Spinal cord (tissue), 10 donors: ENCODE measurements around the gene PIGC. TPM values are rescaled to one million over a fixed set of nuclear protein-coding genes. Genes with fewer than 3 reads are reported as not detected.

ENCODE experiments used
- DNase-seq, 6 donors: peaks; one replicate each; pipeline versions ENCODE4 v3.0.0 to v3.0.0-alpha.2; 2013 to 2015; ENCODE audit warnings: low spot score in 6 of 6, low read depth in 4 of 6
- H3K27ac ChIP-seq: one replicate; pipeline ENCODE4 v1.5.1; 2013; ENCODE audit warnings: low read depth, low read length, control low read depth
- H3K27me3 ChIP-seq: one replicate; pipeline ENCODE4 v1.6.1; 2013; ENCODE audit warnings: low read length; ENCODE audit not compliant: control insufficient read depth, insufficient read depth
- H3K36me3 ChIP-seq: one replicate; pipeline ENCODE4 v1.6.1; 2013; ENCODE audit warnings: low read length; ENCODE audit not compliant: control insufficient read depth, insufficient read depth
- H3K4me1 ChIP-seq: one replicate; pipeline ENCODE4 v1.6.1; 2013; ENCODE audit warnings: low read length; ENCODE audit not compliant: control insufficient read depth, insufficient read depth
- H3K4me3 ChIP-seq: one replicate; pipeline ENCODE4 v1.5.1; 2013; ENCODE audit warnings: low read depth, low read length, control low read depth
- H3K9me3 ChIP-seq: one replicate; pipeline ENCODE4 v1.6.1; 2013; ENCODE audit warnings: low read length; ENCODE audit not compliant: control insufficient read depth, insufficient read depth
- WGBS: methylation state at CpG from one replicate; pipeline ENCODE4 v1.1.5; 2013; ENCODE audit warnings: missing lambda C conversion rate; ENCODE audit not compliant: insufficient coverage; 5-methylcytosine and 5-hydroxymethylcytosine counted together
- polyA plus RNA-seq, 2 donors: library from polyadenylated mRNA; unstranded; fragments of 120-200 nt; gene quantifications; one replicate each; pipeline ENCODE4 v1.2.1, GENCODE V29; 2013; ENCODE audit not compliant: insufficient read length in 2 of 2
- total RNA-seq, 2 donors: library from RNA; depleted of rRNA in 1 of 2; stranded (reverse); fragments of 120-200 nt in 1 of 2; fragments of >200 nt in 1 of 2; gene quantifications; one replicate each; pipeline versions ENCODE4 v1.2.3 to v1.2.4, GENCODE V29; 2013 to 2014
- donor health status: healthy.

The PIGC gene
- total and polyA plus RNA-seq, 4 donors, result 32.8 to 43.6 (median 37.1) TPM

DNA sequence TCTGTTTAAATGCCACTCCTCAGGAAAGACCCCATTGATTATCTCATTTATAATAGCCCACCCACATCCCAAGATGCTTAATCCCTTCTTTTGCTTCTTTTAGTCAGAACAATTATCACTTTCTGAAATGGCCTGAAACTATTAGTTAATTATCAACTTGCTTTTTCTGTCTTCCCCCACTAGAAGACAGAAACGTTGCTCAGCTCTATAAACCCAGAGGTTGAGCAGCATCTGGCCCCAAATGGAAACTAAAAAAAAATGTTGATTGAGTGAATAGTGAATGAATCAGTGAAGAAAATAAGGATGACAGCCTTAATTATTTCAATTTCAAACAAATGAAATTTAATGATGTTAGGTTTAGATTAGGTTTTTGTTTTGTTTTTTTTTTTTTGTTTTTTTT lies 38.2 kb upstream of the PIGC start:
- Histone ChIP-seq H3K4me1 (no peaks in the 10 kb centered on the region), H3K27ac (no peak overlapping the region), H3K4me3 (no peak overlapping the region), H3K36me3 (no peaks in the 10 kb centered on the region), H3K9me3 (no peaks in the 10 kb centered on the region), H3K27me3 (no peaks in the 10 kb centered on the region)
- DNase-seq, result no peak
- no CpG with 5 or more reads among the region's 1 CpG for WGBS

DNA sequence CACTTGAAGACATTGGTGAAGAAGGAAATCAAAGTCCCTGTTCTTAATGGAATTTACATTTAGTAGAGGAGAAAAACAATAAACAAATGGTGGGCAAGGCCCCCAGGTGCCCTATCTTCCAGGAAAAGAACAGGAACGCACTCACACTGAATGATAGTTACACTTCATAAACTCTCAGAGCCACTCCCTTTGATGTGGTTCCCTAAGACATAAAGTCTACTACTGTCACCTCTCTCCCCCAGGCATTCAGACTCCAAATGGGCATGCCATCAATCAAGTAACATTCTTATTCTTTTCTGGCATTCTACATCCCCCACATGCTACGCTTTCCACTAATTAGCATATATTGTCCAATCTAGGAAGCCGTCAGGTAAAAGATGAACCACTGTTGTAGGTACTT lies 36.6 kb upstream of the PIGC start:
- 67% methylated on average over 1 of the region's 3 CpGs for WGBS
- H3K9me3 ChIP-seq, result no peaks in the 10 kb centered on the region

DNA sequence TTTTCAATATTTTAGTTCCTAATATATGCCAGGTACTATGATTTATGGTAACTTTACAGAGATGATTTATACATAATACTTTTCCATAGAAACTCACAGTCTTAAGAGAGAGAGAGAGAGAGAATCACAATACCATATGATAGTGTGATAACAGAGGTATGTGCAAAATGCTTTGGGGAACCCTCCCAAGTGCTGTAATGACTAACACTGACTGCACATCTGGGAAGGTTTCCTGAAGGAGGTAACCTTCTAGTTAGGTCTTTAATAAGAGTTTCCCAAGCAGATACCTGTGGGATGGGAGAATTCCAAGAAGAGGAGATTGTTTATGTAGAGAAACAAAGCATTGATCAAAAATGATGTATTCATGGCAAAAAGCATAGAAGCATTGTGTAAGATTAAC lies 34.6 kb upstream of the PIGC start:
- no peaks in the 10 kb centered on the region for H3K9me3 ChIP-seq
- no peak overlapping the region for H3K4me3 ChIP-seq
- H3K27me3 ChIP-seq, result no peaks in the 10 kb centered on the region
- no peak overlapping the region for H3K27ac ChIP-seq
- no peak for DNase-seq
- no peaks in the 10 kb centered on the region for H3K4me1 ChIP-seq
- H3K36me3 ChIP-seq, result no peaks in the 10 kb centered on the region

More for the DNA sequence above, 36.6 kb upstream of the PIGC start:
- no peaks in the 10 kb centered on the region for H3K36me3 ChIP-seq
- no peaks in the 10 kb centered on the region for H3K4me1 ChIP-seq
- H3K27ac ChIP-seq, result no peak overlapping the region
- H3K27me3 ChIP-seq, result no peaks in the 10 kb centered on the region
- H3K4me3 ChIP-seq, result no peak overlapping the region
- no peak for DNase-seq

DNA sequence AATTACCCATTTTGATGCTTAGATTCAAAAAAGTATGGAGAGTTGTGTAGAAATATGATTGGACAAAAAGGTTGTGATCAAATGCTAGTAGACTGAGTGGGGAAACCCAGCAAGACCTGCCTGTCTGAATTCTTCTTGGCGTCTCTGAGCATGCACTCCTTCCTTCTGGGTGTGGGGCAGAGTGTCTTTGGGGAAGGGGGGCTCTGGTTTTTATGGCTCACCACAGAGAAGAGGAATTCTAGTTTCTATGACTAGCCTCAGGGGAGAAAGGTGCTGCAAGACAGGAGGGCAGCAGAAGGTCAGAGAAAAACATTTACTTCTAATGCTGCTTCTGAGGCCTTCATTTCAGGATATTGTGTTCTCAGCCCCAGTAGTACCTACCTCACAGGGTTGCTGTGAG lies 33.9 kb upstream of the PIGC start:
- Histone ChIP-seq H3K4me3 (no peak overlapping the region), H3K27ac (no peak overlapping the region), H3K4me1 (no peaks in the 10 kb centered on the region), H3K27me3 (no peaks in the 10 kb centered on the region), H3K36me3 (no peaks in the 10 kb centered on the region), H3K9me3 (no peaks in the 10 kb centered on the region)
- DNase-seq, result no peak
- 100% methylated on average over 1 of the region's 1 CpG for WGBS

DNA sequence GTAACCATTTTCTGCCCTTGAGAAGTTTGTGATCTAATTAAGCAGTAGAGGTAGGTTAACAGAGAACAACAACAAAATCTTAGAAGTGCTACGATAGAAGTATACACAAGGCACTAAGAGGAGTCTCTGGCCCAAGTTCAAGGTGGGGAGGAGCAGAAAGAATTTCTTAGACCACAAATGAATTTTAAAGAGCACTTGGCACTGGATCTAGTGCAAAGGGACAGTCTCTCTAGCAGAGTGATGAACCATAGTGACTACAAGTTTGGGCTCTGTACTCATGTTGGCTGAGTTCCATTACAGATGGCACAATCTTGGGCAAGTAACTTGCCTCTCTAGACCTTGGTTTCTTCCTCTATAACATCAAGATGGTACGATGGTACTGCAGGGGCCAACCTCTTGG lies 33.3 kb upstream of the PIGC start:
- no peaks in the 10 kb centered on the region for H3K27me3 ChIP-seq
- no peak overlapping the region for H3K27ac ChIP-seq
- no peak for DNase-seq
- WGBS, result no CpG with 5 or more reads among the region's 2 CpGs
- no peaks in the 10 kb centered on the region for H3K36me3 ChIP-seq
- H3K4me3 ChIP-seq, result no peak overlapping the region
- H3K4me1 ChIP-seq, result no peaks in the 10 kb centered on the region
- no peaks in the 10 kb centered on the region for H3K9me3 ChIP-seq

DNA sequence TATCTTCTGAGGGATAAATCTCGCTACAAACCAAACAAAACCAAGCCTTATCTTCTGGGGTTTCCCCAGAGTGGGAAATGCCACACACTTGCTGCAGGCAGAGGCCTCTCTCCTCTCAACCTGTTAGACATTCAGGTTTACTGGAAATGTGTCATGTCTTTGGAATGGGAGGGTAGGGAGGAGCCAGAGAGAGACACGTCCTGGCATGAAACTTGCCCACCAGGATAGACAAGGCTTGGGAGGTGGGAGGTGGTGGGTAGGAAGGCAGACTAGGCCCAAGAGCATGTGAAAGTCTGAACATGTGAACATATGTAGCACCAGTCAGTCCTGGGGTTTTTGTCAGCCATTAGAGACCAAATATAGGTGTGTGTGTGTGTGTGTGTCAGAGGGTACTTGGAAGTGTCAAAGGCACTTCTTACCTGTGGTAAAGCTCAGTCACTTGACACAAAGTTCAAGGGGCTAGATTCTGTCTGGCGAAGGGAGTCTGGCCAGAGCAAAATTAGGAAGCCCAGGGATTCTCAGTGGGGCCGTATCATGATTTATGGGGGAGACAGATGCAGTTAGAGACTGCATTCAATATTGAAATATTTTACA lies 32.4 kb upstream of the PIGC start:
- DNase-seq, result no peak
- H3K4me1 ChIP-seq, result no peaks in the 10 kb centered on the region
- no peaks in the 10 kb centered on the region for H3K9me3 ChIP-seq
- 83% methylated on average over 2 of the region's 4 CpGs for WGBS
- no peak overlapping the region for H3K27ac ChIP-seq
- H3K4me3 ChIP-seq, result no peak overlapping the region
- H3K27me3 ChIP-seq, result no peaks in the 10 kb centered on the region
- no peaks in the 10 kb centered on the region for H3K36me3 ChIP-seq

DNA sequence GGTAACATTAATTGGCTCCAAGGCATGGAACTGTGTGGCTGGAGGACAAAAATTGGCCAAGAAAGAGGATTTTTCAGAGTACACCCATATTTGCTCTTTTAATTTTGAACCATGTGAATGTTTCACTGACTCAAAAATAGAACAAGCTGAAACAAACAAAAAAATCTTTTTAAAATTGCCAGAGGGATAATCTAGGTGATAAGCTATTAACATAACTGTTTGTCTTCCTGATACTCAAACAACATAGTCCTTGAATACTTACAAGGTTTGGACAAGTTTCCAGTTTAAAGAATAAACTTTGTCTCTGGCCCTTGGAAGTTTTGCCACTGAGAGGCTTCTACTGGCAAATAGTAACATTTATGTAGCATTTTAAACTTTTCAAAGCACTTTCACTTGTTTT lies 30.0 kb upstream of the PIGC start:
- no peak overlapping the region for H3K27ac ChIP-seq
- H3K27me3 ChIP-seq, result no peaks in the 10 kb centered on the region
- no peaks in the 10 kb centered on the region for H3K36me3 ChIP-seq
- DNase-seq, result no peak
- no peak overlapping the region for H3K4me3 ChIP-seq
- no peaks in the 10 kb centered on the region for H3K4me1 ChIP-seq
- no peaks in the 10 kb centered on the region for H3K9me3 ChIP-seq

DNA sequence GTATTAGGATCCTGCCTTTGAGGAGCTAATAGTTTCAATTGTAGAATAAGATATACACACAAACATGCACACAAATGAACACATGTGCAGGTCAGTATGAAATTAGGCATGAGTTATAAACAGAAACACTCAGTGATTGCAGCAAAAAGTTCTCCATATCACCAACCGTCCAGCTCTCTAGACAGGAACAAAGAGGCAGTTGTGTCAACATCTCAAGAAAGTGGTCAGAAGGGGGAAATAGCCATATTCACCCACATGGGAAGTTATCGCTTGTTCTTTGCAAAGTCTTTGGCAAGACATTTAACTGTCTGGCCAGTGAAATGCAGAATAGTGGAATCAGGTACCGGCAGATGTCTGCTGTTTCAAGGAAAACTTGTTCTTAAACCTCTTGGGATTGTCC lies 29.4 kb upstream of the PIGC start:
- no peaks in the 10 kb centered on the region for H3K27me3 ChIP-seq
- H3K36me3 ChIP-seq, result no peaks in the 10 kb centered on the region
- H3K27ac ChIP-seq, result no peak overlapping the region
- H3K4me3 ChIP-seq, result no peak overlapping the region
- no peak for DNase-seq
- 93% methylated on average over 2 of the region's 3 CpGs for WGBS
- H3K9me3 ChIP-seq, result no peaks in the 10 kb centered on the region
- no peaks in the 10 kb centered on the region for H3K4me1 ChIP-seq

DNA sequence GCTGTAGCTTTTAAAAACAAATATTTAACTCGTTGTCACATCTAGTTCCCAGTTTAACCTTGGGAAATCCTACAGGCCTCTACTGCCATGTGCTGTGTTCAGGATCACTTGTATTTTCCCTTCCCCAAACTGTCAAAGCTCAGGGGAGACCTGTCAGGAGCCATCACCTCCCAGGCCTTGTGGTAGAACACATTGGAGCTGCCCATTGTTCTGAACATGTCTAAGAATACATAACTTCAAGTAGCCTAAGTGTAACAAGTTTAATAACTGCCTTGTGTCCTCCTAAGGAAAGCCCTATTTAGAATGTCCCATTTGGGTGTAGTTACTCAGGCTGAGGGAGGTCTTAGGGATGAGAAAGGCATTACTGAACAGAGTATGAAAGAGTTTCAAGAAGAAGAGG lies 28.6 kb upstream of the PIGC start:
- no peaks in the 10 kb centered on the region for H3K9me3 ChIP-seq
- H3K27ac ChIP-seq, result no peak overlapping the region
- 57% methylated on average over 1 of the region's 1 CpG for WGBS
- no peaks in the 10 kb centered on the region for H3K27me3 ChIP-seq
- no peak overlapping the region for H3K4me3 ChIP-seq
- H3K4me1 ChIP-seq, result no peaks in the 10 kb centered on the region
- H3K36me3 ChIP-seq, result no peaks in the 10 kb centered on the region
- DNase-seq, result no peak

DNA sequence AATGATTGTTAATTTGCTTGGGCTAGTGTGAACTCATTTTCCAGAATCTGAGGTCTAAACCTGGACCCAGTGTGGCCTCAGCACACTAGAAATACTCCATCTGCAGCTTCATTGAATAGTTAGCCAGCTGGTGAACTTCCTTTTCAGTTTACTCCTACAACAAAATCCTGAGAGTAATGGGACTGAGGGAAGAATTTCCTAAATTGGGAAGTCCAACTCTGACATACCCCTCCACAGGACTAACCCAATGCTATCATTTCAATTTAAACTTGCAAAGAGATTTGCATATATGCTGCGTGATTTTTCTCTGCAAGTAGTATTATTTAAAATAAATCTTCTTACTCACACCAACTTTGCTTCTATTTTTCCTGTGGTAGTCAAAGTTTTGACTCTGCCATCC lies 27.8 kb upstream of the PIGC start:
- H3K4me1 ChIP-seq, result no peaks in the 10 kb centered on the region
- no peak overlapping the region for H3K27ac ChIP-seq
- DNase-seq, result no peak
- H3K27me3 ChIP-seq, result no peaks in the 10 kb centered on the region
- H3K36me3 ChIP-seq, result no peaks in the 10 kb centered on the region
- no peaks in the 10 kb centered on the region for H3K9me3 ChIP-seq
- no CpG with 5 or more reads among the region's 1 CpG for WGBS
- no peak overlapping the region for H3K4me3 ChIP-seq
